Kidney (tissue), 14 donors: Measurements from ENCODE around the gene WDR7. TPM values are rescaled to one million over a fixed set of nuclear protein-coding genes. Genes with fewer than 3 reads are reported as not detected.

Experiments used
- DNase-seq, 5 donors: peaks; one replicate each; pipeline ENCODE4 v3.0.0-alpha.2; 2013 to 2020
- FAIRE-seq: peaks from 2 replicates; lab custom pipeline; 2012; peaks lifted over from hg19 to GRCh38; lab: Jason Lieb, UNC
- H3K27ac ChIP-seq, 2 donors: one replicate each; pipeline ENCODE4 v1.7.0; 2013; ENCODE audit warnings: low read depth in 2 of 2, low read length in 2 of 2, inconsistent platforms in 1 of 2
- H3K27me3 ChIP-seq: one replicate; pipeline ENCODE4 v1.7.1; 2013; ENCODE audit warnings: low read length, inconsistent platforms; ENCODE audit not compliant: control insufficient read depth, insufficient read depth
- H3K36me3 ChIP-seq, 3 donors: one replicate each; pipeline versions ENCODE4 v1.7.0 to v1.7.1; 2013; ENCODE audit warnings: low read length in 3 of 3, control low read depth in 1 of 3, inconsistent platforms in 1 of 3; ENCODE audit not compliant: insufficient read depth in 3 of 3, control insufficient read depth in 2 of 3
- H3K4me1 ChIP-seq, 3 donors: one replicate each; pipeline versions ENCODE4 v1.7.0 to v1.7.1; 2013; ENCODE audit warnings: low read length in 3 of 3, inconsistent platforms in 1 of 3, low read depth in 1 of 3; ENCODE audit not compliant: control insufficient read depth in 2 of 3, insufficient read depth in 2 of 3
- H3K4me3 ChIP-seq, 3 donors: one replicate each; pipeline versions ENCODE4 v1.7.0 to v1.8.1; 2013; ENCODE audit warnings: low read length in 3 of 3, control low read depth in 1 of 3, inconsistent platforms in 1 of 3
- H3K9ac ChIP-seq, 3 donors: one replicate each; pipeline versions ENCODE4 v1.7.0 to v1.7.1; 2013; ENCODE audit warnings: low read length in 3 of 3, control low read depth in 1 of 3, inconsistent platforms in 1 of 3
- H3K9me3 ChIP-seq, 3 donors: one replicate each; pipeline versions ENCODE4 v1.7.0 to v1.7.1; 2013; ENCODE audit warnings: low read length in 3 of 3, control low read depth in 1 of 3, inconsistent platforms in 1 of 3; ENCODE audit not compliant: control insufficient read depth in 2 of 3, insufficient read depth in 1 of 3
- CTCF ChIP-seq: IDR thresholded peaks from 3 replicates; pipeline ENCODE4 v1.5.1; 2012; ENCODE audit warnings: mild to moderate bottlenecking, moderate library complexity, borderline replicate concordance; ENCODE audit not compliant: insufficient read depth; ENCODE audit errors: extremely low read depth
- intact Hi-C: fragments of 100-400 bp; cut with DNase I; formaldehyde crosslinking; loops from one replicate; pipeline ENCODE4 v1.11.1; 2022
- polyA plus RNA-seq: library from polyadenylated mRNA; stranded (reverse); fragments of 350-450 nt; fragmentation: Illumina TruSeq; extraction: RNeasy Lipid Tissue Mini Kit (QIAGEN cat#74804); gene quantifications from one replicate; pipeline ENCODE4 v1.2.3, GENCODE V29; 2014; ENCODE audit warnings: low read depth, low replicate concordance; ENCODE audit not compliant: insufficient read depth
- total RNA-seq: library from RNA; stranded (reverse); fragmentation: NEBNext Ultra II Directional; extraction: Animal tissue kit (Norgen Biotek cat#: 25700); gene quantifications from one replicate; pipeline ENCODE4 v1.2.1, GENCODE V29; 2021
- donor health status: control.
- donor health status: control.
- donor health status: control.
- donor health status: control.
- donor health status: control.
- donor health status: DM: yes; HTN: yes; CAD: no.
- donor health status: Normal renal cell carcinoma (clear cell type).

WDR7 gene
- total and polyA plus RNA-seq, 2 donors from 2014 or later = 7.3 to 34.4 TPM

- H3K9me3 ChIP-seq = no peaks in the 10 kb centered on the region
- no peak overlapping the region for H3K27ac ChIP-seq
- no peak overlapping the region for H3K9ac ChIP-seq
- intact Hi-C loops = no loop called here
- no peak overlapping the region for H3K4me3 ChIP-seq
- DNase-seq = no peak
- H3K27me3 ChIP-seq = no peaks in the 10 kb centered on the region
- no peak for TF ChIP-seq CTCF
- no peaks in the 10 kb centered on the region for H3K4me1 ChIP-seq
- no peak for FAIRE-seq
- H3K36me3 ChIP-seq = no peaks in the 10 kb centered on the region
Observed at GRCh38 chr18:56891116-56891515, 240.0 kb downstream of the WDR7 start.

- H3K4me3 ChIP-seq = no peak overlapping the region
- no peaks in the 10 kb centered on the region for H3K4me1 ChIP-seq
- no peak overlapping the region for H3K9ac ChIP-seq
- H3K9me3 ChIP-seq = no peaks in the 10 kb centered on the region
- TF ChIP-seq CTCF = no peak
- H3K27ac ChIP-seq = no peak overlapping the region
- no peak for FAIRE-seq
- no peaks in the 10 kb centered on the region for H3K36me3 ChIP-seq
- DNase-seq = no peak
- H3K27me3 ChIP-seq = no peaks in the 10 kb centered on the region
- intact Hi-C loops = no loop called here
Observed at GRCh38 chr18:56891870-56892269, 240.7 kb downstream of the WDR7 start.

GRCh38 chr18:56897122-56897521 is 246.0 kb downstream of the WDR7 start:
- no peak for FAIRE-seq
- Histone ChIP-seq H3K4me3 (no peak overlapping the region), H3K27me3 (no peaks in the 10 kb centered on the region), H3K9ac (no peak overlapping the region), H3K36me3 (no peaks in the 10 kb centered on the region), H3K9me3 (no peaks in the 10 kb centered on the region), H3K27ac (no peak overlapping the region), H3K4me1 (no peaks in the 10 kb centered on the region)
- intact Hi-C loops = no loop called here
- TF ChIP-seq CTCF = no peak
- DNase-seq = no peak

- Histone ChIP-seq H3K9ac (no peak overlapping the region), H3K4me1 (no peaks in the 10 kb centered on the region), H3K27me3 (no peaks in the 10 kb centered on the region), H3K4me3 (no peak overlapping the region), H3K9me3 (no peaks in the 10 kb centered on the region), H3K27ac (no peak overlapping the region), H3K36me3 (no peaks in the 10 kb centered on the region)
- FAIRE-seq = no peak
- intact Hi-C loops = no loop called here
- TF ChIP-seq CTCF = no peak
- DNase-seq = no peak
Observed at GRCh38 chr18:56899660-56900059, 248.5 kb downstream of the WDR7 start.
